ENCODE data around the gene TAF1A.
A peak's percentile ranks its signal among the peaks of the same experiment; 100 is the strongest.

Gene TAF1A

DNA sequence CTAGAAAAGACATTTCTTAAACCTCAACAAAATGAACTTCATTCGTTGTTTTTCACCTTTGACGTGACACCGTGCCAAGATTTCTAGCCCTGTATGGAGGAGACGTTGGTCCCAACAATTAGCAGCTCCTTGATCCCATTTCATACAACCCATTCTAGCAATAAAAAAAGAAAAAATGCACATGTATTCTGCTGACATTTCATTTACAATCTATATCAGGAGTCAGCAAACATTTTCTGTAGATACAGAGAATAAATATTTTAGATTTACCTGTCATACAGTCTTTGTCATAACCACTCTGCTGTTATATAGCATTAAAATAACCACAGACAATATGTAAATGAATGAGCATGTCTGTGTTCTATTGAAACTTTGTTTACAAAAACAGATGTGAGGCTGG is 7.0 kb upstream of the TAF1A start:
- no peak for DNase-seq (ENCODE audit: low spot score)

DNA sequence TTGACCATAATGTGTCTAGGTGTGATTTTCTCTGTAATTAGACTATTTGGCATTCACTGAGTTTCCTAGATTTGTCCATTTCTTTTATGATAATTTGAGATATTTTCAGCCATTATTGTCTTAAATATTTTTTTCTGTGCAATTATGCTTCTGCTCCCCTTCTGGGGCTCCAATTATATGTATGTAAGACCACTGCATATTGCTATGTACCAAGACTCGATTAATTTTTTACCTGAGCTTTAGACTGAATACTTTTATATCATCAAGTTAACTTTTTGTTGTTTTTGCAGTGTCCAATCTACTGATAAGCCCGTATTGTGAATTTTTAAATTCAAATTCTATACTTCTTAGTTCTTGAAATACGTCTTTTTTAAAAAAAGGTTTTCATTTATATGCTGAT is 5.1 kb upstream of the TAF1A start:
- DNase-seq (ENCODE audit: low spot score) = no peak

DNA sequence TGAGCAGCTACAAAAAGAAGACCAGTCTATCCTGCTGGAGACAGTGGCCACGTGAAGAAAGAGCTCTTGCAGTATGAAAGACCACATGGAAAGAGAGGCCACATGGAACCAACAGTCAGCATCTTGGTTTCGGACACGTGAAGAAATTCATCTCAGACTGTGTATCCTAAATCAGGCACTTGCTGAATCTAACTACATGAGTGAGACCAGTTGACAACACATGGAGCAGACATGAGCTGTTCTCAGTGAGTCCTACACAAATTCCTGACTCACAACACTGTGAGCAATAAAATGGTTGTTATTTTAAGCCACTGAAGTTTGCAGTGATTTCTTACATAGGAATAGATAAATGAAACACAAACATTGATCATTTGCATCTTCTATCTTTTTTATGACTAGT is 2.4 kb upstream of the TAF1A start:
- no peak for DNase-seq (ENCODE audit: low spot score)

DNA sequence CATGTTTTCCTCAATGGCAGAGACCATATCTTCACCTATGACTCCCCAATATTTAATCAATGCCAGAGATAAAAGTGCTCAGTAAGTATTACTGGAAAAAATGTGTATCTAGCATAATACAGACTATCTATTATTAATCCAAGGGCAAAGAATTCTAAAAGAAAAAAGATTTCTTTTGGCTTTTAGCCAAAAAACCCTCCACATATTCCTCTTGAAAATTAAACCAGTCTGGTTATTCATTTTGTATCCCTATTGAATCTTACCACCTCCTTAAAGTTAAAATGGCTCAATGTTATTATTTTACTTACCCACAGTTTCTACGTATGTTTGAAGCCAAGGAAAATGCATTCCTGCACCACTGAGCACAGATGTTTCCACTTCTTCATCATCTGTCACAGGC is 1.6 kb downstream of the TAF1A start:
- no peak for DNase-seq (ENCODE audit: low spot score)

DNA sequence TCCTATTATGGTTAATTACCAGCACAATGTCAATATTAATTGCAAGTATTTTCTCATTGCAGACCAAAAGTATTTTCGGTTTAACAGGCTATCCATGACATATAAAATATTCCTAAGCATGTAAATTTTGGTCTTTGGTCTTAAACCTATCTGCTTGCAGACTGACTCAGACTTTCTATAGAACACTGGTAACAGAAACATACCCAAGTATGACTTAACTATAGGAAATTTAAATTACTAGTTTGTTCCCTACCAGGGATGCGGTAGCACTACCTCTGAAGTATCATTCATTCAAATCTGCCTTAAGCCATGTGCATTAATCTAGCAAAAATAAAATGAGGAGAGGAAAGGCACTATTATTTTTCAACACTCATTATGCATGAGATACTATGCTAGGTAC is 2.9 kb downstream of the TAF1A start:
- DNase-seq (ENCODE audit: low spot score) = no peak

DNA sequence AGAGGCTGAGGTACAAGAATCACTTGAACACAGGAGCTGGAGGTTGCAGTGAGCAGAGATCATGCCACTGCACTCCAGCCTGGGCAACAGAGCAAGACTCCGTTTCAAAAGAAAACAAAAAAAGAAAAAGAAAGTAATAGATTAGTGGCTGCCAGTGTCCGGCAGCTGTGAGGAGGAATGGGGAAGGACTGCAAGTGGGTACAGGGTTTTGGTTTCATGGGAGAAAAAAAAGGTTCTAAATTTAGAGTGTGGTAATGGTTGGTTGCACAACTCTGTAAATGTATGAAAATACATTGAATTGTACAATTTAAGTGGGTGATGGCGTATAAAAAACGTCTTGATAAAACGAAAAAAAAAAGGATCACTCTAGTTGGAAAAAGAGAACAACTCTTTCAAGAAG is 6.7 kb downstream of the TAF1A start:
- DNase-seq (ENCODE audit: low spot score) = peak; percentile 27

DNA sequence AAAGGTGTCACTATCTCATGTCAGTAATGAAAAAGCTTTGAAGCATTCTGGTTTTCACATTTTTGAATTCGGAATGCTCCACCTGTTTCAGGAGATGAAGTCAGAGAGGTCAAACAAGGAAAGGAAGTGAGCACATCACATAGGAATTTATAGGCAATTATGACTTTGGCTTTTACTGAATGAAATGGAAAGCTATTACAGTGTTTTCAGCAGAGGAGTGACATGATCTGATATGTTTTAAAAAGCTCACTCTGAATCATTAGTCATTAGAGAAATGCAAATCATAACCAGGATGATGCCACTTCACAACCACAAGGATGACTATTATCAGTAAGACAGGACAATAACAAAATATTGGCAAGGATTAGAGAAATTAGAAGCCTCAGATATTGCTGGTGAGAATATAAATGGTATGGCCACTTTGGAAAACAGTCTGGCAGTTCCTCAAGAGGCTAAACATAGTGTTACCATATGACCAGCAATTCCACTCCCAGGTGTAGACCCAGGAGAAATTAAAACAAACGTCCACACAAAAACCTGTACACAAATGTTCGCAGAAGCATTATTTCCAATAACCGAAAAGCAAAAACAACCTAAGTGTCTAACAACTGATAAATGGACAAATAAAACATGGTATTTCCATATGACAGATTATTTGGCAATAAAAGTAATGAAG is 7.5 kb downstream of the TAF1A start:
- DNase-seq (ENCODE audit: low spot score) = no peak

DNA sequence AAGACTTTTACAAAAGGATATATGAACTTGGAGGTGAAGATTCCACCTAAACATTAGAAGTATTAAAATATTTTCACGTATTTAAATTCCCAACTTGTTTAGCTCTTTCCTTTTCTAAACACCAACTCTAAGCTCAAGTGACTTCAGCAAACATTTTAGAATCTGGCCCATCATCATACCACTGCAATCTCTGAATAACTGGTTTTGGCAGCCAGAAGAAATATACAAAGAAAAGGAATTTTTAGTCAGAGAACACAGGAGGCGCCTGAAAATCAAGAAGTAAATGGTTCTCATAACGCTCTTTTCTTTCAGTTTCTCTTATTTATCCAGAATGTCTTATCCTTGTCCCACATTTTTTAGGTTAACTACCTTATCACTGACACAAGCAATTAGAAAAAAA is 10.4 kb downstream of the TAF1A start:
- DNase-seq (ENCODE audit: low spot score) = no peak

DNA sequence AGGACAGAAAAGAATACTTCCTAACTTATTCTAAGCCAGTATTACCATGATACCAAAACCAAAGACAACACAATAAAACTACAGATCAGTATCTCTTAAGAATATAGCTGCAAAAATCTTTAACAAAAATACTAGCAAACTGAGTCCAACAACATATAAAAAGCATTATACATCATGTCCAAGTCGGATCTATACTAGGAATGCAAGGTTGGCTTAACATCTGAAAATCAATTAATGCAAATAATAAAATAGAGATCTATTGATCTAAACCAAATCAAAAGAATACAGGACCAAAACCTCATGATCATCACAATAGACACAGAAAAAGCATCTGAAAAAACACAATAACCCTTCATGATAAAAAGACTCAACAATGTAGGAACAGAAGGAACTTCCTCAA is 18.9 kb downstream of the TAF1A start:
- DNase-seq (ENCODE audit: low spot score) = no peak

DNA sequence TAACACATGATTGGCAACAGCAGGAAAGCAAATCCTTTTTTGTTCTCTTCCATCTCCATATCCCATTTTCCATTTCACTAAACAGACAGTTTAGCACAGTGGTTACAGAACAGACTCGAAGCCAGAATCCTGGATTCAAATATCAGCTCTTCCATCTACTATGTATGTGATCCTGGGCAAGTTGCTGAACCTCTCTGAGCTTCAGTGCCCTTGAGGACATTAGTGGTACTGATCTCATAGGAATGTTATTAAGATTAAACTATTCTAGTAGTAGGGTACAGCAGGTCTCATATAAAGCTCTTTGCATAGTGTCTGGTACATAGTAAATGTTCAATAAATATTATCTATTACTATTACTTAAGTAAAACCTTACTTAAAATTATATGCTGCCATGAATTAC is 28.1 kb downstream of the TAF1A start:
- DNase-seq (ENCODE audit: low spot score) = no peak

DNA sequence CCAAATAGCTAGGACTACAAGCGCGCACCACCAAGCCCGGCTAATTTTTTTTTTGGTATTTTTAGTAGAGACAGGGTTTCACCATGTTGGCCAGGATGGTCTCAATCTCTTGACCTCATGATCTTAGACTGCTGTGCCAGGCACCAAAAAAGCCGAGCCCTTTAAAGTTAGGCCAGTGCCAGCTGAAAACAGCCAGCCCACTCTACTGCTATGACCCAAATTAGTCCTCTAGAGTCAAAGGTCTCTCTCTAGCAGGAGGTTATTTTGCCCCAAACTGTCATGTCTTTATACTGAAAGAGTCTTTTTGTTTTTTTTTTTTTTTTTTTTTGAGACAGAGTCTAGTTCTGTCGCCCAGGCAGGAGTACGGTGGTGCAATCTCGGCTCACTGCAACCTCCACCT is 32.2 kb downstream of the TAF1A start:
- DNase-seq (ENCODE audit: low spot score) = no peak

DNA sequence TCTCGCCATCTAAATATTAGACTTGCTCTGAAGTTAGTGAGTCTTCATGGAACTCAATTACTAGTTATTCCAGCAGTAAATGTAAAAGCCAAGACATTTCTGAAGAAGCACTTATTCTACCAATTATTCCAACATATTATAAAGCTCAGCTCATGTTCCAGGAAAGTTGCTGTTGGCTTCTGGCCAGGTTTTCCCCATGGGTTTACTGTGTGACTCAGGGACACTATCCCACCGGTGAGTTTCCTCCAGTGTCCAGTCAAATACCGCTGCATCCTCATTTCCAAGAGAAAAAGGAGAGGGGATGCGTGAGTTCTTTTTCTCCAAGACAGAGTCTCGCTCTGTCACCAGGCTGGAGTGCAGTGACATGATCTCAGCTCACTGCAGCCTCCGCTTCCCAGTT is 32.6 kb downstream of the TAF1A start:
- no peak for DNase-seq (ENCODE audit: low spot score)

DNA sequence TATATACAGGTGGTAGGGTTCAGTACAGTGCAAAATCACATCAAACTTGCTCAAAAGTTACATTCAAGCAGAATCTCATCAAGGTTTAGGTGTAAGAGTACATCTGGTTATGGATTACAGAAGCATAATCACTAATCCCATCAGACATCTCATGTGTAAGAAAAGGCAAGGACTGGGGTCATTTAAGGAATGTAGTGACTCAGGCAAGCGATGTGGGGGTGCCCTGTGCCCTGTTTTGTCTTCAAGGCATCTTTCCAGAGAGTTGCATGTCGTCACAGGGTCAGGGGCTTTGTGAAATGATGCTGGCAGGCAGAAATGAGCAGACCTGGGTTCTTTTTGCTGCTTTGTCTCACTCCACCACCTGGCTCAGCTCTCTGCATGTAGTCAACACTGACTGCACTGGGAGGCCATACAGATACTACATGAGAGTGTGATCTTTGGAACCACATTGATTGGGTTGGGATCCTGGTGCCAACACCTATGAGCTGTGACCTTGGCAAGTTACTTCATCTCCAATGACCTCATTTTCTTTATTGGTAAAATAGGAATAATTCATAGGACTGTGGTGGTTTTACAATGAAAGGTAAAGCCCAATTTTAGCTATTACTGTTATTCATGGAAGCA is 33.6 kb downstream of the TAF1A start:
- no peak for DNase-seq (ENCODE audit: low spot score)

DNA sequence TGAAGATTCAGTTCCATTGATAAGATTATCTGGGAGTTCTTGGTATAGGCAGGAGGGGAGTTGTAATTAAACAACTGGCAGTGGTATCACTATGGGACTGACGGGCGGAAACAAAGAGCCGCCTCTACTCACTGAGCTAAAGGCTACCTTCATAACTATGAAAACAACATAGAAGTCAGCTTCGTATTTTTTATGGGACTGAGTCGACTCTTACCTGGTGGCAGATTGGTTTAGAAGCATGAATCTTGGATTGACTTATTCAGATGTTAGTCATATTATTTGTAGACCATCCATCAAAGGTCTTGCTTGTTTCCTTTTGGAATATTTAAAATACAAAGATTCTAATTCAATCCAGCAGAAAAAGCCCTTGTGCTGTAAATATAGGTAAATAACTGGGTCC is 35.6 kb downstream of the TAF1A start:
- no peak for DNase-seq (ENCODE audit: low spot score)

DNA sequence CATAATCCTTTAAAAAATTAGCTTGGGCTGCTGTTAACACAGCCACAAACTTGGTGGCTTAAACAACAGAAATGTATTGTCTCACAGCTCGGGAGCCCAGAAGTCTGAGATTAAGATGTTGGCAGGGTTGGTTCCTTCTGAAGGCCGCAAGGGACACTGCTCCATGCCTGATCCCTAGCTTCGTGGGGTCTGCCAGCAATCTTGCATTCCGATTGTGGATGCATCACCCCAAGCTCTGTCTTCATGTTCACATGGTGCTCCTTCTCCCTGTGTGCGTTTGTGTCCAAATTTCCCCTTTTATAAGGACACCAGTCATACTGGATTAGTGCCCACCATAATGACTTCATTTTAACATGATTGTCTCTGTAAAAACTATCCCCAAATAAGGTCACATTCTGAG is 36.9 kb downstream of the TAF1A start:
- no peak for DNase-seq (ENCODE audit: low spot score)

DNA sequence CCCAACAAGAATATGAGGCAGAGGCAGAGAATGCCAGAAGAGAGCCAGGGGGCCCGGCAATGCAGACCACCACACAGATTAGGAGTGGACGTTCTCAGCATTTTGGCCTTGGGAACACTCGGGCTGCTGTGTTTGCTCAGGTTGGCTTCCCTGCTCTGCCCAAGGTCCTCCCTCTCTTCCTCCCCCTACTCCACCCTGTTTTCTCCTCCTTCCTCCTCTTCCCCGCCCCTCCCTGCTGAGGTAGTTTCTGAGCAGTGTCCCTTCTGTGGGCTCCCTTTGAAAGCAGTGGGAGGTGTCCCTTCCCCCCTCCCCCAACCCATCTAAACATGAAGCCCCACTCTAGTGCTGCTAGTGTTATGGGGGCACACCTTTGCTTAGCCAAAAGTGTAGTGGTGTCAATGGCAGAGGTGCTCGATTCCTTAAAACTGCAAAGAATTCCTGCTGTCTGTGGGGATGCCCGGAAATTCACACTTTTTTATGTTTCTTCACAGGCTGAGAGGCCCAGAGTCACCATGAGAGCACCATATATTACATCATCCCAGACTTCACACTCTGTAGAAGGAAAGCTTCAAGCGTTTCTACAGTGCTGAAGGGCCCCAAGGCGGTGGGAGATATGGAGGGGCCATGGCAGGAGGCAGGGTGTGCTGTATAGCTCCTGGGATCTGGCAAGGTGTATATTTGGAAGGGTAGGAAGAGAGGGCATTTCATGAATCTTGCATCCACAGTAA is 41.6 kb downstream of the TAF1A start, which contains the start of gene HHIPL2:
Gene HHIPL2 (minus strand): TSS at position 161 of the 728 bp plus-strand sequence. CDS start 60 bp downstream, at position 101.
- no peak for DNase-seq (ENCODE audit: low spot score)

DNA sequence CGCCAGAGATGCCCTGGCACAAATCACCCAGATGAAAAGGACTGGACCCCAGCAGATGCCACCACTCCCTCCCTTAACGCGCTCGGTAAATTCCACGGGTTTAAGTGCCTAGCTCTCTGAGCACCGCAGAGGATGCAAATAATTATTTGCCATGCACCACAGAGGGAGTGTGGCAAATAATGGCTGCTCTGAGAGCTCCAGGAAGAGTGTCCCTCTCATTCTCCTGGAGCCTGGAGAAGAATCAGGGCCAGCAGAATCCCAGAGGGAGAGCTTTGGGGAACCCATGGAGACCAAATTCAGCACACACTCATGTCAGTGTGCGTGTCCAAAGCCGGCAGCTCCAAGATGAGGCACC is 42.5 kb downstream of the TAF1A start:
- no peak for DNase-seq (ENCODE audit: low spot score)

DNA sequence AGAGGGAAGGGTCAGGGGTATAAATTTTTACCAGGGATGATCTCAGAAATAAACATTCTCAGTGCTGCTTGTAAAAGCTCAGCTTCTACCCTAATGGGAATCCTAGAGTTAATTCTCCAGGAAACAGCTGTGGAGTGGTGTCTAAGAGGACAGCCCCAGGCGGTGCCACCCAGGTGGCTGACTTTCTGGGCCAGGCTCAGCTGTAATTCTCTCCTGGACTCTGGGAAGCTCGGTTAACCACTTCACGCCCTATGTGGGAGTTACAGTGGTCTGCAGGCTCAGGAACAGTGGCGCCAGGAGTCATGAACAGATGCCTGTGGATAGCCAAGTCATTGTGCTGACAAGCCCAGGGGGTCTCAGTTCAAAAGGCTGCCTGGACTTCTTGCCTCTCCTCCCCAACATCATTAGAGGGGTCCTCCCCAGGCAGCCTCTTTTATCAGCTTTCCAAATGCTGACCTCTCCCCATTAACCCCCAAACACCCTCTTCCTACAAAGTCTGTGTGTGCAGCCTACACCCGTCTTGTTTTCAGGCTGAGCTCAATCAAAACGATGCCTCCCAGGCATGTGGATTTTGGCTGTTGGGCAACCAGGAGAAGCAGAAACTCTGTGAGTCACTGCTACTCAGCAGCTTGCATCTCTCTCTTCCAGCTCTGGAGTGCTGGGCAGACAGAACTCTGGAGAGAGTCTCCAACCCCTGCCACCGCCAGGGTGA is 43.0 kb downstream of the TAF1A start:
- peak; percentile 9 for DNase-seq (ENCODE audit: low spot score)

DNA sequence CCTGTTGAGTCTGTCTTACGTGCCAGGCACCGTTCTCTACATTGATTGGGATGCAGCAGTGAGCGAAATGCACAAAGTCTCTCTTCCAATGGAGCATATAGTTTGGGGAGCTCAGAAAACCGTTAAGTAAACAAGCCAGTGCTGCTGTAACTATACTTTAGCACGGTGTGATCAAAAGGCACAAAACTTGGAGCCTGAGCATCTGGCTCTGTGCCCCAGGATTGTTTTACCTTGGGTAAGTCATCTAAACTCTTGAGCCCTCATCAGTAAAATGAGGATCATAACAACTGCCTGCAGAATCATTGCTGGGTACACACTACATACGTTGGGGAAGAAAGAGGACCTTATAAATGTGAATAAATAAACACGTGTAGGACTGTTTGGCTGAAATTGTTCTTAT is 43.6 kb downstream of the TAF1A start:
- no peak for DNase-seq (ENCODE audit: low spot score)

DNA sequence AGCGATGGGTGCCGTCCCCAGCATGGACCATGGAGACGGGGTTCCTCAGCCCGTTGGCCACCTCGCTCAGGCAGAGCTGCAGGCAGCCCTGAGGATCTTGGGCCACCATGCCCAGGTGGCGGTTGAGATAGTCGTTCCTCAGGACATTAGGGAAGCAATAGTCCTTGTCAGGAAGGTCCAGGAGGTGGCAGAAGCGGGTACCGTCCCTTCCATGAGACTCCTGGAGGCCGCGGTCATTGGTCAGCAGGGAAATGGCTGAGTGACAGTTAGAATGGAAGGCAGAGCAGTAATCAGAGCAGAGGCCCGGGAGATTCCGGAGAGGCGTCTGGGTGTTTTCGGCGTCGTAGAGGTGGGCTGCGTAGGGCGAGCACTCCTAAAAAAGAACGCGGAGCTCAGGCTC is 45.9 kb downstream of the TAF1A start:
- no peak for DNase-seq (ENCODE audit: low spot score)

DNA sequence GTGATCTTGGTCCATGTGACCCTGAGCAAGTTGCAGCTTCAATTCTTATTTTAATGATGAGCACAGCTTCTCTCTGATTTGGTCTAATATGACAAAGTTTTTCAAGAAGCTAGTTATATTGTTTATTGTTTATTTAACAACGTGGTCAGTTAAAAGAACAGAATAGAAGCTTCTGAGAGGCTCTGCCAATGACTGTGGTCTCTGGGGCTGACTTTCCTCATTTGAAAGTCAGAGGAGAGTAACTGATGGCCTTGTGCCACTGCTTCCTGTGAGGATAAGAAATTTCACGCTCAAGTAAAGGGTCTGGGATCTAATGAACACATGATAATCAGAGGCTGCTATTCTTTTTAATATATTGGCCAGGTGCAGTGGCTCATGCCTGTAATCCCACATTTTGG is 49.1 kb downstream of the TAF1A start:
- no peak for DNase-seq (ENCODE audit: low spot score)

DNA sequence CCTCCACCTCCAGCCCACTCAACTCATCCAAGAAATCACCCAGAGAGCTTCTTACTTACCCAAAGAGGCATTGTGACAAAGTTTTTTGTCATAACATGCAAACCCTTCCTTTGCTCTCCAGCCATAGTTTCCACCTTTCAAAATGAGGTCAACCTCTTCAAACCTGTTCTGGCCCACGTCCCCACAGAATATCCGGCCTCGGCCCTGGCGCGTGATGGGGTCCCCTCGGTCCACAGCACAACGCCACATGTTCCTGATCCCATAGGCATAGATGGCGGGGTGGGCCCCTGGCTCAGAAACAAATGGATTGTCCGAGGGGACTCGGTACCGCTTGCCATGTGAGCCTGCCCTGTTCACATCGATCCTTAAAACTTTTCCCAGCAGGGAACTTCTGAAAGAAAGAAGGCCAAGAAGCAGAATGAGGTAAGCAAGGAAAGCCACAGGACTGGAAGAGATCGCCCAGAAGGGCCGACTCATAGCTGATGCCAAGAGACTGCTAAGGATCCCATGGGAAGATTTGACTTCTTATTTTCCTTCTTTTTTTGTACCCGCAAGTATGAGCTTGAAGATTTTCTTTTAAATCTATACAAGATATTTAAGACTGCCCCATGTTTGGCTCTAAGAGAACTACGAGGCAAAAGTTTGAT is 49.7 kb downstream of the TAF1A start:
- DNase-seq (ENCODE audit: low spot score) = no peak
